PFSK-1 (cell line): ENCODE results near the gene PPP2R5B.

ENCODE experiments used
- FOXP2 ChIP-seq: optimal IDR thresholded peaks from 2 replicates; pipeline ENCODE3; 2011; ENCODE audit warnings: borderline replicate concordance, control low read depth, inconsistent platforms; ENCODE audit not compliant: insufficient read depth; ENCODE audit errors: extremely low read length, extremely low read depth
- POLR2AphosphoS5 ChIP-seq: IDR thresholded peaks from 2 replicates; pipeline ENCODE4 v1.6.1; 2012; ENCODE audit warnings: low read depth, mild to moderate bottlenecking, control low read depth, low read length, moderate library complexity
- SIN3A ChIP-seq: IDR thresholded peaks from 2 replicates; pipeline ENCODE4 v1.6.1; 2012; ENCODE audit warnings: mild to moderate bottlenecking, low read length, moderate library complexity, borderline replicate concordance; ENCODE audit not compliant: insufficient read depth
- TAF1 ChIP-seq: IDR thresholded peaks from 2 replicates; pipeline ENCODE4 v1.6.1; 2012; ENCODE audit warnings: low read length, control low read depth, borderline replicate concordance; ENCODE audit not compliant: insufficient read depth
- TF ChIP-seq, protein P1 (sequence below), 2 experiments: IDR thresholded peaks; 2 replicates each; pipeline versions ENCODE4 v1.6.1 to v1.8.0; 2011 to 2012; ENCODE audit warnings: low read depth in 2 of 2, low read length in 2 of 2, control low read depth in 1 of 2, inconsistent platforms in 1 of 2, mild to moderate bottlenecking in 1 of 2, moderate library complexity in 1 of 2; ENCODE audit not compliant: insufficient read depth in 1 of 2

Gene PPP2R5B

DNA sequence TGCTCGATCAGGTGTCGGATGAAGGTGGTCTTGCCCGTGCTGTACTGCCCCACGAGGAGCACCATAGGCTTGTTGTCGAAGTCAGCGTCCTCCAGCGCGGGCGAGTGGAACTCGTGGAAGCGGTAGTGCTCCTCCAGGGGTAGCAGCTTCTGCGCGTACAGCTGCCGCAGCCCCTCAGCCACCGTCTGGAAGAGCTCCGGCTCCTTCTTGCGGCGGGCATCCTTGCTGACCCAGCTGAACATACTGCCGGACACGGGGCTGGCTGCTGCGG, 46.3 kb upstream of the PPP2R5B start:
- no peak for TF ChIP-seq SIN3A
- TF ChIP-seq FOXP2, result no peak
- no peak for TF ChIP-seq TAF1
- no peak for TF ChIP-seq POLR2AphosphoS5
- TF ChIP-seq, protein P1, sequence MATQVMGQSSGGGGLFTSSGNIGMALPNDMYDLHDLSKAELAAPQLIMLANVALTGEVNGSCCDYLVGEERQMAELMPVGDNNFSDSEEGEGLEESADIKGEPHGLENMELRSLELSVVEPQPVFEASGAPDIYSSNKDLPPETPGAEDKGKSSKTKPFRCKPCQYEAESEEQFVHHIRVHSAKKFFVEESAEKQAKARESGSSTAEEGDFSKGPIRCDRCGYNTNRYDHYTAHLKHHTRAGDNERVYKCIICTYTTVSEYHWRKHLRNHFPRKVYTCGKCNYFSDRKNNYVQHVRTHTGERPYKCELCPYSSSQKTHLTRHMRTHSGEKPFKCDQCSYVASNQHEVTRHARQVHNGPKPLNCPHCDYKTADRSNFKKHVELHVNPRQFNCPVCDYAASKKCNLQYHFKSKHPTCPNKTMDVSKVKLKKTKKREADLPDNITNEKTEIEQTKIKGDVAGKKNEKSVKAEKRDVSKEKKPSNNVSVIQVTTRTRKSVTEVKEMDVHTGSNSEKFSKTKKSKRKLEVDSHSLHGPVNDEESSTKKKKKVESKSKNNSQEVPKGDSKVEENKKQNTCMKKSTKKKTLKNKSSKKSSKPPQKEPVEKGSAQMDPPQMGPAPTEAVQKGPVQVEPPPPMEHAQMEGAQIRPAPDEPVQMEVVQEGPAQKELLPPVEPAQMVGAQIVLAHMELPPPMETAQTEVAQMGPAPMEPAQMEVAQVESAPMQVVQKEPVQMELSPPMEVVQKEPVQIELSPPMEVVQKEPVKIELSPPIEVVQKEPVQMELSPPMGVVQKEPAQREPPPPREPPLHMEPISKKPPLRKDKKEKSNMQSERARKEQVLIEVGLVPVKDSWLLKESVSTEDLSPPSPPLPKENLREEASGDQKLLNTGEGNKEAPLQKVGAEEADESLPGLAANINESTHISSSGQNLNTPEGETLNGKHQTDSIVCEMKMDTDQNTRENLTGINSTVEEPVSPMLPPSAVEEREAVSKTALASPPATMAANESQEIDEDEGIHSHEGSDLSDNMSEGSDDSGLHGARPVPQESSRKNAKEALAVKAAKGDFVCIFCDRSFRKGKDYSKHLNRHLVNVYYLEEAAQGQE (IDR thresholded peaks at IDR 0.05; ENCODE audit: insufficient read depth in 1 of 2, low read depth in 2 of 2, low read length in 2 of 2), result no peak

GRCh38 chr11:64878494-64879243, 45.8 kb upstream of the PPP2R5B start, which contains the start of gene EHD1:
Gene EHD1 (minus strand): TSS chr11:64878621. CDS start chr11:64878464, 157 bp downstream.
- peak; percentile 93; the same call in 1 of the 2 replicates for TF ChIP-seq TAF1
- TF ChIP-seq POLR2AphosphoS5, result peak; percentile 92
- TF ChIP-seq FOXP2, result peak; percentile 90
- TF ChIP-seq SIN3A, result peak; percentile 80; the same call in 1 of the 2 replicates
- TF ChIP-seq, protein P1 (IDR thresholded peaks at IDR 0.05; ENCODE audit: insufficient read depth in 1 of 2, low read depth in 2 of 2, low read length in 2 of 2), result no peak

DNA sequence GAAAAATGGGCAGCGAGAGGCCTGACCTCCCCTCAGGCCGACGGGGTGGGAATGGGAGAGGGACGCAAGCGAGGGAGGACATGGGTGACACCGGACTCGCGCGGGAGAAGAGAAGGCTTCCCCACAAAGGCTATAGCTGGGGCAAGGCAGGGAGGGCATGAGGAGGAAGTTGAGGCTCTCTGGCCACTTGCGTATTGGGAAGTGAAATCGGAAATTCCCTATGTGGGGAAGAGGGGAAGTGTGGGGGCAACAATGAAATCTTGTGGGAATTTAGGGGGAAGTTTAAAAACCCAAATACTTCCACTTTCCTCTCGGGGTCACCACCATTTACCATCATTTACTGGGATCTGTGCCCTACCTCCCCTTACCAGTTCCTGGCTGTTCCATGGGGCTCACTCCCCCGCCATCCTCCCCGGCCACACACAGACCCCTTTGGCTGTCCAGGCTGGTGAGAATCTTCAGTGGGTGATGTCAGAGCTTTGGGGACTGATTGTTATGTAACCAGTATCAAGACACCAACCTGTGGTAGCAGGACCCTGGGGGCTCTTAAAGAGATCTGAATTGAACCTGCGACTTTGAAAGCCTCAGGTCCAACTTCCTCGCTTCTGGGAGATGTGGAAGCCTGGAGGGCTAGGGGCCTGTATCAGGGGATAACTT, 45.1 kb upstream of the PPP2R5B start:
- TF ChIP-seq TAF1 (no peak), POLR2AphosphoS5 (no peak), SIN3A (no peak), FOXP2 (no peak)
- TF ChIP-seq, protein P1 (IDR thresholded peaks at IDR 0.05; ENCODE audit: insufficient read depth in 1 of 2, low read depth in 2 of 2, low read length in 2 of 2), result no peak

- TF ChIP-seq POLR2AphosphoS5 (no peak), SIN3A (no peak), FOXP2 (no peak), TAF1 (no peak)
- TF ChIP-seq, protein P1 (IDR thresholded peaks at IDR 0.05; ENCODE audit: insufficient read depth in 1 of 2, low read depth in 2 of 2, low read length in 2 of 2), result no peak
These were observed 44.1 kb upstream of the PPP2R5B start for GRCh38 chr11:64880240-64881001.
